ENCODE results near the gene WFIKKN1. TPM values are rescaled to one million over a fixed set of nuclear protein-coding genes. Genes with fewer than 3 reads are reported as not detected.

Gene WFIKKN1
- total RNA-seq, 4 donors from 2014 or later = 2.5 to 6.2 (median 3.8) TPM

GRCh38 chr16:657487-657886 lies 26.7 kb downstream of the WFIKKN1 start:
- H3K27ac ChIP-seq = no peak overlapping the region
- no peak for DNase-seq
- no peaks in the 10 kb centered on the region for H3K27me3 ChIP-seq
- no peaks in the 10 kb centered on the region for H3K9me3 ChIP-seq
- H3K36me3 ChIP-seq = peaks cover 0 to 17% (median 0%) of the 10 kb centered on the region in 3 donors
- H3K4me3 ChIP-seq = no peak overlapping the region
- H3K4me1 ChIP-seq = peaks cover 0 to 14% (median 6%) of the 10 kb centered on the region in 4 donors
- TF ChIP-seq CTCF (IDR thresholded peaks at IDR 0.05) (no peak), POLR2A (IDR thresholded peaks at IDR 0.05) (no peak)

DNA sequence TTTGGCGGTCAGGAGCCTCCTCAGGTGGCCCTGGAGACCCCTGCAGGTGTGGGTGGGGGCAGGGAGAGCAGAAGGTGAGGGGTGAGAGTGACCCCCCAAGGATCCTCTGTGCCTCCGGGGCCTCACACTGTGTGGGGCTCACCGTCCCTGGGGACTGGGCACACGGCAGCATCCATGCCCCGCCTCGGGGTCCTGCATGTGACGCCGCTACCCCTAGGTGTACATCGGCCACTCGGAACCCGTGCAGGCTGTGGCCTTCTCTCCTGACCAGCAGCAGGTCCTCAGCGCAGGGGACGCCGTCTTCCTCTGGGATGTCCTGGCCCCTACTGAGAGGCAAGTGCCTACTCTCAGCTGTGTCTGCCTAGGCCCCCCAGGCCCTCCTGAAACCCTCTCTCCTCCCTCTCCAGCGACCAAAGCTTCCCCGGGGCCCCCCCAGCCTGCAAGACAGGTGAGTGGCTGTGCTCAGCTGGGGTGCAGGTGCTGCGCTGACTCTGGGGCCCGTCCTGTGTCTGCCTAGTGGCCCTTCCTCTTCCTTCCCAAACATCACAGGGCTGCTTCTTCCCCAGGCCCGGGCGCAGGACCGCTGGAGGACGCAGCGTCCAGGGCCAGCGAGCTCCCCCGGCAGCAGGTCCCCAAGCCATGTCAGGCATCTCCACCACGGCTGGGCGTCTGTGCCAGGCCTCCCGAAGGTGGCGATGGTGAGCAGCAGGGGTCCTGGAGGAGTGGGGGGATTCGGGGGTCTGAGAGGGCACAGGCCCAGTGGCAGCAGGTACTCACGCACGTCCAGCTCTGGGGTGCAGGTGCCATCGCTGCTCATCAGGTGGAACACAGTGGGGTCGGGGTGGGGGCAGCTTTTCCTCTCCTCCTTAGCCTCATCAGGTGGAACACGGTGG lies 28.1 kb downstream of the WFIKKN1 start:
- TF ChIP-seq CTCF (IDR thresholded peaks at IDR 0.05) (no peak), POLR2A (IDR thresholded peaks at IDR 0.05) (no peak)
- no peak overlapping the region for H3K27ac ChIP-seq
- DNase-seq = no peak
- peaks cover 0 to 11% (median 0%) of the 10 kb centered on the region in 3 donors for H3K36me3 ChIP-seq
- H3K4me3 ChIP-seq = no peak overlapping the region
- peaks cover 0 to 14% (median 6%) of the 10 kb centered on the region in 4 donors for H3K4me1 ChIP-seq
- H3K27me3 ChIP-seq = no peaks in the 10 kb centered on the region
- H3K9me3 ChIP-seq = no peaks in the 10 kb centered on the region

- Histone ChIP-seq H3K27me3 (no peaks in the 10 kb centered on the region), H3K4me1 (peaks cover 0 to 14% (median 6%) of the 10 kb centered on the region in 4 donors), H3K36me3 (peaks cover 0 to 11% (median 0%) of the 10 kb centered on the region in 3 donors), H3K27ac (no peak overlapping the region), H3K4me3 (no peak overlapping the region), H3K9me3 (no peaks in the 10 kb centered on the region)
- TF ChIP-seq POLR2A (IDR thresholded peaks at IDR 0.05) (no peak), CTCF (IDR thresholded peaks at IDR 0.05) (no peak)
- DNase-seq = no peak
Measured at GRCh38 chr16:659618-660017, 28.8 kb downstream of the WFIKKN1 start.

DNA sequence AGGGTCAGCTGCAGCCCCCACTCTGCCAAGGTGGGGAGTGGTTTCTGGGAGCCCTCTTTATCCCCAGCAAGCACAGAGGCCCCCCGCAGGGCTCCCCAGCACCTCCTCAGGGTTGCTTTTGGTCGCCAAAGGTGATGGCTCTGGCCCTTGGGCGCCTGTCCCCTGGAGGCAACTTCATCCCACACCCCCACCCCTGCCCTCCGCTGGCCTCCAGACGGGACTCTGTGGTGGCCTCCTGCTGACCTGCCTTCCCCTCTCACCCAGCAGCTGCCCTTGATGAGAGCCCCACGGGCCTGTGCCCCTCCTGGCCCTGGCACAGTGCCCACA lies 29.3 kb downstream of the WFIKKN1 start:
- Histone ChIP-seq H3K4me1 (peaks cover 0 to 14% (median 6%) of the 10 kb centered on the region in 4 donors), H3K36me3 (peaks cover 0 to 11% (median 0%) of the 10 kb centered on the region in 3 donors), H3K27me3 (no peaks in the 10 kb centered on the region), H3K4me3 (peak overlapping the region in 3 of 4 donors; percentile 7 to 27 (median 16)), H3K27ac (peak overlapping the region; percentile 43 to 64 (median 61)), H3K9me3 (no peaks in the 10 kb centered on the region)
- no peak for DNase-seq
- TF ChIP-seq POLR2A (IDR thresholded peaks at IDR 0.05) = no peak
- no peak for TF ChIP-seq CTCF (IDR thresholded peaks at IDR 0.05)

GRCh38 chr16:660459-661183 lies 29.8 kb downstream of the WFIKKN1 start:
- peak overlapping the region in 3 of 4 donors; percentile 16 to 40 (median 27) for H3K4me3 ChIP-seq
- peak; percentile 86 to 95 (median 94) for DNase-seq
- TF ChIP-seq CTCF (IDR thresholded peaks at IDR 0.05) (peak in 5 of 6 experiments; percentile 52 to 68 (median 63)), POLR2A (IDR thresholded peaks at IDR 0.05) (peak in 1 of 2 donors; percentile 34)
- no peaks in the 10 kb centered on the region for H3K27me3 ChIP-seq
- H3K27ac ChIP-seq = peak overlapping the region; percentile 43 to 76 (median 62)
- peaks cover 0 to 11% (median 0%) of the 10 kb centered on the region in 3 donors for H3K36me3 ChIP-seq
- peaks cover 0 to 14% (median 6%) of the 10 kb centered on the region in 4 donors for H3K4me1 ChIP-seq
- H3K9me3 ChIP-seq = no peaks in the 10 kb centered on the region
